Measurements from ENCODE around the gene TNFSF11. TPM values are rescaled to one million over a fixed set of nuclear protein-coding genes. Genes with fewer than 3 reads are reported as not detected.

The TNFSF11 gene
- total and polyA plus RNA-seq, 2 experiments from 2014 or later = not detected

GRCh38 chr13:42595253-42595571, 21.3 kb downstream of the TNFSF11 start:
- 51 to 56% methylated on average over 4 of the region's 4 CpGs for WGBS, 2 experiments (ENCODE audit: low coverage in 1 of 2, low lambda C conversion rate in 2 of 2, missing lambda C conversion rate in 2 of 2)
- H3K9me3 ChIP-seq (ENCODE audit: low read depth) = no peaks in the 10 kb centered on the region
- H3K4me1 ChIP-seq (ENCODE audit: insufficient read depth) = no peaks in the 10 kb centered on the region; the same call in 1 of the 2 replicates
- TF ChIP-seq EZH2 (IDR thresholded peaks at IDR 0.05; ENCODE audit: insufficient read depth, poor library complexity, severe bottlenecking) (no peak), EZH2phosphoT487 (IDR thresholded peaks at IDR 0.05; ENCODE audit: insufficient read depth, low read depth) (no peak)
- no peaks in the 10 kb centered on the region for H3K9me2 ChIP-seq (ENCODE audit: insufficient read depth)
- no peak overlapping the region for H2AFZ ChIP-seq
- in situ Hi-C loops (cut with MboI) = no loop called here
- H3K4me2 ChIP-seq (ENCODE audit: unreplicated experiment) = no peak overlapping the region
- no peaks in the 10 kb centered on the region for H3F3A ChIP-seq (ENCODE audit: insufficient read depth)
- no peak overlapping the region for H3K27ac ChIP-seq
- peaks cover 30% of the 10 kb centered on the region for H3K27me3 ChIP-seq (replicated peaks; ENCODE audit: insufficient read depth)
- no peaks in the 10 kb centered on the region for H3K36me3 ChIP-seq (ENCODE audit: low read depth)
- no peaks in the 10 kb centered on the region for H4K20me1 ChIP-seq (ENCODE audit: insufficient read depth)
- no peak for DNase-seq
- H3K9ac ChIP-seq = no peak overlapping the region
- no peak overlapping the region for H3K4me3 ChIP-seq
- H3K79me2 ChIP-seq (ENCODE audit: insufficient read depth) = no peaks in the 10 kb centered on the region

- no peaks in the 10 kb centered on the region for H3F3A ChIP-seq (ENCODE audit: insufficient read depth)
- WGBS, 2 experiments (ENCODE audit: low coverage in 1 of 2, low lambda C conversion rate in 2 of 2, missing lambda C conversion rate in 2 of 2) = 66 to 67% methylated on average over 4 of the region's 4 CpGs
- no peak for DNase-seq
- no peak overlapping the region for H3K4me2 ChIP-seq (ENCODE audit: unreplicated experiment)
- H3K9me2 ChIP-seq (ENCODE audit: insufficient read depth) = no peaks in the 10 kb centered on the region
- no peaks in the 10 kb centered on the region for H3K36me3 ChIP-seq (ENCODE audit: low read depth)
- H3K9me3 ChIP-seq (ENCODE audit: low read depth) = no peaks in the 10 kb centered on the region
- peaks cover 10% of the 10 kb centered on the region; the same call in 1 of the 2 replicates for H3K27me3 ChIP-seq (replicated peaks; ENCODE audit: insufficient read depth)
- H3K4me1 ChIP-seq (ENCODE audit: insufficient read depth) = peaks cover 10% of the 10 kb centered on the region
- TF ChIP-seq EZH2phosphoT487 (IDR thresholded peaks at IDR 0.05; ENCODE audit: insufficient read depth, low read depth) = no peak
- no peak for TF ChIP-seq EZH2 (IDR thresholded peaks at IDR 0.05; ENCODE audit: insufficient read depth, poor library complexity, severe bottlenecking)
- no peak overlapping the region for H3K9ac ChIP-seq
- no peaks in the 10 kb centered on the region for H3K79me2 ChIP-seq (ENCODE audit: insufficient read depth)
- no peaks in the 10 kb centered on the region for H4K20me1 ChIP-seq (ENCODE audit: insufficient read depth)
- in situ Hi-C loops (cut with MboI) = no loop called here
- no peak overlapping the region for H3K4me3 ChIP-seq
- no peak overlapping the region for H2AFZ ChIP-seq
- no peak overlapping the region for H3K27ac ChIP-seq
Observed at GRCh38 chr13:42597505-42597904, 23.6 kb downstream of the TNFSF11 start.

- H3K27ac ChIP-seq = no peak overlapping the region
- H3K9me3 ChIP-seq (ENCODE audit: low read depth) = no peaks in the 10 kb centered on the region
- no peak overlapping the region for H3K9ac ChIP-seq
- no peak overlapping the region for H3K4me3 ChIP-seq
- no peak for TF ChIP-seq EZH2phosphoT487 (IDR thresholded peaks at IDR 0.05; ENCODE audit: insufficient read depth, low read depth)
- no peak for TF ChIP-seq EZH2 (IDR thresholded peaks at IDR 0.05; ENCODE audit: insufficient read depth, poor library complexity, severe bottlenecking)
- in situ Hi-C loops (cut with MboI) = no loop called here
- no peaks in the 10 kb centered on the region for H3F3A ChIP-seq (ENCODE audit: insufficient read depth)
- peak; percentile 6 for DNase-seq
- no peaks in the 10 kb centered on the region for H3K79me2 ChIP-seq (ENCODE audit: insufficient read depth)
- WGBS, 2 experiments (ENCODE audit: low coverage in 1 of 2, low lambda C conversion rate in 2 of 2, missing lambda C conversion rate in 2 of 2) = 3 to 11% methylated on average over 1 of the region's 1 CpG
- H3K4me1 ChIP-seq (ENCODE audit: insufficient read depth) = peaks cover 10% of the 10 kb centered on the region
- no peak overlapping the region for H2AFZ ChIP-seq
- H3K9me2 ChIP-seq (ENCODE audit: insufficient read depth) = no peaks in the 10 kb centered on the region
- peak overlapping the region; percentile 35 for H3K4me2 ChIP-seq (ENCODE audit: unreplicated experiment)
- no peaks in the 10 kb centered on the region for H4K20me1 ChIP-seq (ENCODE audit: insufficient read depth)
- H3K36me3 ChIP-seq (ENCODE audit: low read depth) = no peaks in the 10 kb centered on the region
- no peaks in the 10 kb centered on the region for H3K27me3 ChIP-seq (replicated peaks; ENCODE audit: insufficient read depth)
Observed at GRCh38 chr13:42600943-42601342, 27.0 kb downstream of the TNFSF11 start.

- H3K9me2 ChIP-seq (ENCODE audit: insufficient read depth) = no peaks in the 10 kb centered on the region
- H3K27ac ChIP-seq = no peak overlapping the region
- H2AFZ ChIP-seq = no peak overlapping the region
- H3K4me1 ChIP-seq (ENCODE audit: insufficient read depth) = peaks cover 10% of the 10 kb centered on the region
- no peaks in the 10 kb centered on the region for H3K36me3 ChIP-seq (ENCODE audit: low read depth)
- DNase-seq = no peak
- WGBS, 2 experiments (ENCODE audit: low coverage in 1 of 2, low lambda C conversion rate in 2 of 2, missing lambda C conversion rate in 2 of 2) = 73 to 94% methylated on average over 1 of the region's 1 CpG
- 0 out of 2 replicates have a peak, but pooled peaks cover 13% of the 10 kb centered on the region for H3K27me3 ChIP-seq (replicated peaks; ENCODE audit: insufficient read depth)
- H3K79me2 ChIP-seq (ENCODE audit: insufficient read depth) = no peaks in the 10 kb centered on the region
- H3K9ac ChIP-seq = no peak overlapping the region
- in situ Hi-C loops (cut with MboI) = no loop called here
- no peaks in the 10 kb centered on the region for H3F3A ChIP-seq (ENCODE audit: insufficient read depth)
- no peaks in the 10 kb centered on the region for H4K20me1 ChIP-seq (ENCODE audit: insufficient read depth)
- no peak overlapping the region for H3K4me2 ChIP-seq (ENCODE audit: unreplicated experiment)
- no peak for TF ChIP-seq EZH2phosphoT487 (IDR thresholded peaks at IDR 0.05; ENCODE audit: insufficient read depth, low read depth)
- no peak for TF ChIP-seq EZH2 (IDR thresholded peaks at IDR 0.05; ENCODE audit: insufficient read depth, poor library complexity, severe bottlenecking)
- H3K4me3 ChIP-seq = no peak overlapping the region
- no peaks in the 10 kb centered on the region for H3K9me3 ChIP-seq (ENCODE audit: low read depth)
Observed at GRCh38 chr13:42602906-42603305, 29.0 kb downstream of the TNFSF11 start.

- H3K27me3 ChIP-seq (replicated peaks; ENCODE audit: insufficient read depth) = 0 out of 2 replicates have a peak, but pooled peaks cover 19% of the 10 kb centered on the region
- peaks cover 10% of the 10 kb centered on the region for H3K4me1 ChIP-seq (ENCODE audit: insufficient read depth)
- no peaks in the 10 kb centered on the region for H4K20me1 ChIP-seq (ENCODE audit: insufficient read depth)
- no peaks in the 10 kb centered on the region for H3K9me3 ChIP-seq (ENCODE audit: low read depth)
- in situ Hi-C loops (cut with MboI) = no loop called here
- no peaks in the 10 kb centered on the region for H3K9me2 ChIP-seq (ENCODE audit: insufficient read depth)
- no peak for DNase-seq
- H3K27ac ChIP-seq = no peak overlapping the region
- H2AFZ ChIP-seq = no peak overlapping the region
- H3K4me2 ChIP-seq (ENCODE audit: unreplicated experiment) = no peak overlapping the region
- H3F3A ChIP-seq (ENCODE audit: insufficient read depth) = no peaks in the 10 kb centered on the region
- no peak overlapping the region for H3K4me3 ChIP-seq
- no peak overlapping the region for H3K9ac ChIP-seq
- H3K79me2 ChIP-seq (ENCODE audit: insufficient read depth) = no peaks in the 10 kb centered on the region
- TF ChIP-seq EZH2 (IDR thresholded peaks at IDR 0.05; ENCODE audit: insufficient read depth, poor library complexity, severe bottlenecking) (no peak), EZH2phosphoT487 (IDR thresholded peaks at IDR 0.05; ENCODE audit: insufficient read depth, low read depth) (no peak)
- 38 to 41% methylated on average over 2 of the region's 2 CpGs for WGBS, 2 experiments (ENCODE audit: low coverage in 1 of 2, low lambda C conversion rate in 2 of 2, missing lambda C conversion rate in 2 of 2)
- no peaks in the 10 kb centered on the region for H3K36me3 ChIP-seq (ENCODE audit: low read depth)
Observed at GRCh38 chr13:42603571-42603970, 29.6 kb downstream of the TNFSF11 start.
